Fibroblast of peridontal ligament (primary cell): ENCODE data around the gene TSPY10.
"Not testable (repeated sequence)": the region's sequence is repeated elsewhere in the genome, so short reads cannot be mapped to it uniquely, and the experiment has no call there.

ENCODE experiments used
- DNase-seq: peaks from one replicate; pipeline ENCODE4 v3.0.0-alpha.2; 2010; ENCODE audit errors: extremely low read depth

Gene TSPY10

GRCh38 chrY:9527580-9527979 is at the start of gene TSPY10:
Gene TSPY10 (plus strand): TSS chrY:9527880. CDS start chrY:9527926, 46 bp downstream.
- DNase-seq = not testable (repeated sequence)

- not testable (repeated sequence) for DNase-seq
Measured at GRCh38 chrY:9486967-9487366, 40.7 kb upstream of the TSPY10 start, which contains the start of gene TSPY9. Gene TSPY9 (plus strand): TSS chrY:9487267. CDS start chrY:9487313, 46 bp downstream.

- not testable (repeated sequence) for DNase-seq
Measured at GRCh38 chrY:9504396-9504795, 23.3 kb upstream of the TSPY10 start.

- not testable (repeated sequence) for DNase-seq
Measured at GRCh38 chrY:9516287-9516686, 11.4 kb upstream of the TSPY10 start.
